Activated T-helper 1 cell treated with anti-CD3 and anti-CD28 coated beads, Interleukin-2, amount 50 U/mL, for 16 hours (primary cell): Measurements from ENCODE around the gene SH3RF3.

Experiments
- DNase-seq, 2 donors: peaks; one replicate each; pipeline ENCODE4 v3.0.0-alpha.2; 2020; ENCODE audit warnings: low read depth in 1 of 2, low spot score in 1 of 2

The SH3RF3 gene

DNA sequence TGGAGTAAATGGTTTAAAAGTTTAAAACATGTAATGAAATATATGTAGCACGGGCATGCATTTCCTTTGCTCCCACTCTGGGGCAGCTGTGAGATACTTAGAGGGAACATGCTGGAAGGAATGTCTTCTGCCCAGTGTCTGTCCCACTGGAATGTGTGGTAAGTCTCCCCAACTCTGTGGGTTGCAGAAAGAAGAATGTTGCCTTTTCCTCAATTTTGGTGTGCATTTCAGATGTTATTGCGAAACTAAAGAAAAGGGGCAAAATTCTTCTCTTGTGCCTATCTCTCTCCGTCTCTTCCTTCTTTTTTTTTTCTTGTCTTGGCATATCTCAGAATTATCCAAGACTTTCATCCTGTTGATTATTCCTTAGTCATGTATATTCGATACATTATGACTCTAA is 201.1 kb downstream of the SH3RF3 start:
- no peak for DNase-seq

DNA sequence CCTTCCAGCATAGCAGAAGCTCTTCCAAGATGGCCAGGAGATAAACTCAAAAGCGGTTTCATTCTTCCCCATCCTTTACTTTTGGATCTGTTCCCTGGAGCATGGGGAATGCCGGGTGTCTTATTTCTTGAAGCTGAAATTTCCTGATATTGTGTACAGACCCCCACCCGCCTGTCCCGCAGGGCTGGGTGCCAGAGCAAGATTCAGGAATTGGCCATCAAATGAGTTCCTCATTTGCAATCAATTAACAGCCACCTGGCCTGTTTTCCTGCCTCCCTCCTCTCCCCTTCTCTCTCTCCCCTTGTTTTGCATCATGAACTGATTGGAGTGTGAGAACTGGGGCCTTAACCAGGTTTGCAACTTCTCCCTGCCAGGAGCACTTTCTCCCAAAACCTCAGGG is 202.1 kb downstream of the SH3RF3 start:
- DNase-seq: no peak

- no peak for DNase-seq
Measured at GRCh38 chr2:109331896-109332848, 203.2 kb downstream of the SH3RF3 start.

DNA sequence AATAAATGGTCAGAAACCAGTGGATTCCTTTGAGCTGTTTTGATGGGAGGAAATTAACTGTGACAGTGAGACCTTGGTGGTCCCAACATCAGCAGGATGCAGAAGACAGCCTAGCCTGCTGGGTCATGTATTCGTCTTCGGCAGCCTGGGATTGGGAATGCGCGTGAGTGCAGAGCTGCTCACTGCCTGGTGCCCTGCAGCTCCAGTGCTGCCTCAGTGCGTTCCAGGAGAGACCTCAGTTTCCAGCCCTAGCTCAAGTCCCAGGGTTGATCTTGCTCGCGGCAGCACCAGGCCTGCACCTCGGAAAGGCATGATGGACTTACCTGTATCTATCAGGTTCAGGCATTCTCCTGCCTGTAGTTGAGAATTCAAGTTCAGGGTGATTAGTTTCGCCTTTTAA is 203.9 kb downstream of the SH3RF3 start:
- no peak for DNase-seq

- DNase-seq: no peak
Measured at GRCh38 chr2:109333414-109334210, 204.6 kb downstream of the SH3RF3 start.

DNA sequence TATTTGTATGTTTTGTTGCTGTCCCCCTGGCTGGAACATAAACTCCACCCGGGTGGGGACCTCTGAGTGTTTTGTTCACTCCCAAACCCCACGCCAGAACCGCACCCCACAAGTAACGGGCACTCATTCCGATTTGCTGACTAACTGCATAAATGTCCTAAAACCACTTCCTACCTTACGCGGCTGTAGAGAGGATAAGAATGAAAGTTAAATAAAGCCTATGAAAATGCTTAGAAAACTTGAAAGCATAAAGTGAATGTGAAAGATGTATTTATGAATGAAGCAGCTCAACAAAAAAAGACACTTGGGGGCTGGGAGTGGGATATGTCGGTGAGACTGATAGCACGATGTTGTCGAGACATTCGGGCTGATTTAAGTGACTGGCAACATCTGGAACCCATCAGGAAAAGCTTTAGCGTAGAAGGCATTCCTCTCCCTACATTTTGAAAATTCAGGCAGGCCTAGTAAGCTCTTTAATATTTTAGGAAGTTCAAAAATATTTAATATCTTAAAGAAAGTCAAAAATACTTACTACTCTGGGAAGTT is 206.7 kb downstream of the SH3RF3 start:
- DNase-seq: no peak

DNA sequence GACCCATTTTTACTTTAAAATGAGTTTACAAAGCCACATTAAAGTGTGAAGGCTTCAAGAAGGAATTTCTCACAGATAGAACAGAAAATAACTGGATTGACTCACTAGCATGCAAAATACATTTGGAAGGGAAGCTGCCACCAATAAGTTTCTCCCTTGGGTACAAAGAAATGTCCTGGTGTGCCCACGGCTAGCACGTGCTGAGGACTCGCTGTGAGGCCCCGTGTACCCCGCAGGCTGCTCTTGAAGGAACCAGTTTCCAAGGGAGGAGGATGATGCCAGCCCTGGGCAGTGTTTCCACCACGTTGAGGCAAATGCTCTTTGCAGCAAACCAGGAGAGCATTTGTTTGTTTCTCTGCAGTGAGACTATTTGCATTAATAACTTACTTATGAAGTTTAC is 207.3 kb downstream of the SH3RF3 start:
- no peak for DNase-seq

GRCh38 chr2:109337221-109337620 is 208.2 kb downstream of the SH3RF3 start:
- DNase-seq: no peak

- no peak for DNase-seq
Measured at GRCh38 chr2:109339519-109339966, 210.5 kb downstream of the SH3RF3 start.

DNA sequence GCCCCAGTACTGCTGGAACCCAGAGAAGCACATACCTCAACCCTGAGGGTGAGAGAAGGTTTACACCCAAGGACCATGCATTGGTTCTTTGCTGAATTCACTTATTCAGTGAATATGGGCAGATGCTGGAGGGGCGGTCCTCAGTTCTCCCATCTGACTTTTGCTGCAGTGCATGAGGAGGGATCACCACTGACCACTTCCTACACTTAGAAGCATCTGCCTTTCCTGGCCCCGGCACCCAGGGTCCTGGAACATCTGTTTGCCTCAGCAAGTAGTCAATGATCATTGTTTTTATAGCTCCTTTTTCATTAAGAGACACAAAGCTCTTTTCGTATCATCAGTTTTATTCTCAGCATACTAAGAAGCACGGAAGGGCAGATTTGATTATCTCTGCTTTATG is 211.4 kb downstream of the SH3RF3 start:
- no peak for DNase-seq

- no peak for DNase-seq
Measured at GRCh38 chr2:109341355-109342255, 212.6 kb downstream of the SH3RF3 start.

GRCh38 chr2:109342256-109342850 is 213.3 kb downstream of the SH3RF3 start:
- DNase-seq: no peak

GRCh38 chr2:109342930-109343329 is 213.9 kb downstream of the SH3RF3 start:
- DNase-seq: no peak

DNA sequence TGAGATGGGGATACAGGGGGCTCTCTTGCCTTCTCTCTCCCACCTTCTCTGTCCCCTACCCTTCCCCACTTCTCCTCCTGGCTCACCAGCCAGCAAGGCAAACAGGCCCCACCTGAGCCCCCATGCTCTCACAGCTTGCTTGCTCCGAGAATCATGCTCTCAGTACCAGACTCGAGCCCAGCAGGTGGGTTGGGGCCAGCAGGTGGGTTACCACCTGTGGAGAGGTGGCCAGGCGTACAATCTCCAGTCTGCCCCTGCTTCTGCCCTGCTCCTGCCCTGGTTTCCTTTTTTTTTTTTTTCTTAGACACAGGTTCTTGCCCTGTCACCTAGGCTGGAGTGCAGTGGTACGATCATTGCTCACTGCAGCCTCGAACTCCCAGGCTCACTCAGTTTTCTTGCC is 214.5 kb downstream of the SH3RF3 start:
- no peak for DNase-seq

GRCh38 chr2:109344270-109344805 is 215.3 kb downstream of the SH3RF3 start:
- DNase-seq: no peak

- DNase-seq: no peak
Measured at GRCh38 chr2:109345091-109345490, 216.1 kb downstream of the SH3RF3 start.

GRCh38 chr2:109345653-109346480 is 216.9 kb downstream of the SH3RF3 start:
- DNase-seq: no peak

DNA sequence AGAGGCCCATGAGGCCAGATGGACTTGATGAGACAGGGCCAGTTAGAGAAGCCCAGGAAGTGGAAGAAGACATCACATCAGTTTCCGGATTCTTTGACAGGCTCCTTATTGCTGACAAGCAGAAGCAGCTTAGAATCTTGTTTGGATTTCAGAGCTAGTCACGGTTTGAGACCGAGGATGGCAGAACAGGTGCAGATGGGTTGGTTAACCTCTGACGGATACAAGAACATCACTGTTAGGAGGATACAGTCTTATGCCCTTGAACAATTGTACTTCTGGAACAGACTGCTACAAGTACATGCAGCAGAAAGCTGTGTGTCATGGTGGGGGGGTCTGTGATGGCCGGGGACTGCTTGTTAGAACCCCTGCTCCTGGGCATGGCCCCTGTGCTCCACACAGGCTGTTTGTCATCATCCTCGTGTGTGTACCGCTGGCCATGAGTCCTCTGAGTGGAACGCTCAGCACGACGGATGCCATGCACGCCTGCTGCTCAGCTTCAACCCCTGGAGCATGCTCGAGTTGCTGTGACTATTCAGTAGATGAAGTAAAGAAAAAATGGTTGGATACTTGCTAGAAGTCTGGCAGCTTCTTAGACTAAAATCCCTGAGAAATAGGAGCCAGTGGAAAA is 217.7 kb downstream of the SH3RF3 start:
- no peak for DNase-seq

DNA sequence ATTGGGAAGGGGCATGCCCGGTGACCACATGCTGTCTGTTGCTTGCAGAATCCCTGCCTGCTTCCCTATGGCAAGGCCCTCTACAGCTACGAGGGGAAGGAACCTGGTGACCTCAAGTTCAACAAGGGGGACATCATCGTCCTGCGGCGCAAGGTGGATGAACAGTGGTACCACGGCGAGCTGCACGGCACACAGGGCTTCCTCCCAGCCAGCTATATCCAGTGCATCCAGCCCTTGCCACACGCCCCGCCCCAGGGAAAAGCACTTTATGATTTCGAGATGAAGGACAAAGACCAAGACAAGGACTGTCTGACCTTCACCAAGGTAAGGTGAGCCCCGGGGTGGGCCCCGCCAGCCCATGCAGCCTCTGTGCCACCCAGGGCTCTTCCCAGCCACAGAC is 218.6 kb downstream of the SH3RF3 start:
- DNase-seq: no peak
